Uterus (tissue), 2 donors: ENCODE measurements around the gene TCAF2.
"Not testable (repeated sequence)": the region's sequence is repeated elsewhere in the genome, so short reads cannot be mapped to it uniquely, and the experiment has no call there.

Source experiments
- CTCF ChIP-seq, 4 experiments: fragments of 200-600 bp in 2 of 4; fragments of 450-650 bp in 2 of 4; sonication (generic) in 2 of 4; IDR thresholded peaks; one replicate each; pipeline ENCODE4 v1.5.1; 2016 to 2019; ENCODE audit warnings: antibody characterized with exemption in 4 of 4, mild to moderate bottlenecking in 2 of 4, moderate library complexity in 1 of 4
- POLR2A ChIP-seq, 2 donors: fragments of 450-650 bp; IDR thresholded peaks; one replicate each; pipeline ENCODE4 v1.6.1; 2016; ENCODE audit warnings: antibody characterized with exemption in 2 of 2, mild to moderate bottlenecking in 1 of 2, moderate library complexity in 1 of 2

DNA sequence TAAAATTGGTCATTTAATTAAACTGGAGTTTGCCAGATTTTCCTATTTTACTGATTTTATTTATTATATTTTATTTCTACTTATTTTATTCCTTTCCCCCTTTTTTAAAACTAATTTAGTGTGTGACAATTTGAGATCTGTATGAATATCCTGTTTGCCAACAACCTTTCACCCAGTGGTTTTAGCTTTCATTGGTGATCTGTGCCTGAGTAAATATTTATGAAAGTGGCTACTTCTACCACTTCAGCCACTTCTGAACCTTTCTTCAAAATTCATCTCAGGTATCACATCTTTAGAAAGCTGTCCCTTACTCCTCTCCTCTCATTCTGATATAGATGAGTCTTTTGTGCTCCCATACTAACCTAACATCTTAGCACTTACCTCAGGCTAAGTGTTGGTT, 30.9 kb upstream of the TCAF2 start:
- not testable (repeated sequence) for TF ChIP-seq POLR2A, CTCF (IDR thresholded peaks at IDR 0.05)
